NCI-H2107 (cell line): Measurements from ENCODE around the gene TSSK3.
"Not testable (repeated sequence)": the region's sequence is repeated elsewhere in the genome, so short reads cannot be mapped to it uniquely, and the experiment has no call there.

Source experiments
- DNase-seq: peaks from one replicate; lab custom pipeline; 2025; lab: John Stamatoyannopoulos, UW

TSSK3 gene

DNA sequence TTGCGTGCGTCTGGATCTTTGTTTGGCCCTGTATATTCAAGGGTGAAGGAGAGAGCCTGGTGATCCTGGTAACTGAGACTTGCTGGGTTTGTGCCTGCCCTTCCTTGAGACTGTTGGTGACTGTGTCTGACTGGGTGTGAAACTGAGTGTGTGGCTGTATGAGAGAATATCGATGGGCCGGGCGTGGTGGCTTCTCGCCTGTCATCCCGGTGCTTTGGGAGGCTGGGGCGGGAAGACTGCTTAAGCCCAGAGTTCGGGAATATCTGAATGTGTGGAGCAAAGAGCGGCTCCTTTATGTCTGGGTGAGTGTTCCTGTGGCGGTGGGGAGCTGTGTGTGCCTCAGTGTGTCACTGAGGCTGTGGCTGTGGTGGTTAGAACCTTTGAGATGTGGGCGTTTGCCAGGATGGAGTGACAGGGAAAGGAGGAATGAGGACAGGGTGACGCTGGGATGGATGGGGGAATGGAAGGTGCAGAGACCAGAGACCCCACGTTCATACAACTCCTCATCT lies 23.6 kb upstream of the TSSK3 start:
- DNase-seq: no peak

DNA sequence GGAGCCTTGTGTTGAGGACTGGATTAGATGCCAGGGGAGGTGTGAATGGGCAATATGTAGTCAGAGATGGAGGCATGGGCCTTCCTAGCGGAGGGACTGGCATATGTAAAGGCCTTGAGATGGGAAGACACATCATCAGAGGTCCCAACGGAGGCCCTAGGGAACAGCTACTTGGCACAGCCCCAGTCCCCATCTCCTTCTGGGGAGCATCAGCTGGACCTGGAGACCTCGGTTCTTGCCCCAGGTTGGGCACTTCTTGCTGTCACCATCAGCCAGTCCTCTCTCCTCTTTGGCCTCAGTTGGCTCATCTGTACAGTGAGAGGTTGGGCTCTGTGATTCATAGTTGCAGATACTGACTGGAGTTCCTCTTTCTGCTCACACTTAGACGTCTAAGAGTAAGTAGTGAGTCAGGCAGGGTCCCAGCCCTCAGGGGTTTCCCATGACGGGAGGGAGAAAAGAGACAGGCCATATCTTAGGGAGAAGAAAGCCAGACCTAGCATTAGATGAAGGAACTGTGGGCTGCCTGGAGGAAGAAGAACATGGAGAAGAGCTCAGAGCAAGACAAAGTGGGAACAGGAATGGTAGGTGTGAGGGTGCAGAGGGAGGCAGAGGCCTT lies 22.9 kb upstream of the TSSK3 start:
- no peak for DNase-seq

DNA sequence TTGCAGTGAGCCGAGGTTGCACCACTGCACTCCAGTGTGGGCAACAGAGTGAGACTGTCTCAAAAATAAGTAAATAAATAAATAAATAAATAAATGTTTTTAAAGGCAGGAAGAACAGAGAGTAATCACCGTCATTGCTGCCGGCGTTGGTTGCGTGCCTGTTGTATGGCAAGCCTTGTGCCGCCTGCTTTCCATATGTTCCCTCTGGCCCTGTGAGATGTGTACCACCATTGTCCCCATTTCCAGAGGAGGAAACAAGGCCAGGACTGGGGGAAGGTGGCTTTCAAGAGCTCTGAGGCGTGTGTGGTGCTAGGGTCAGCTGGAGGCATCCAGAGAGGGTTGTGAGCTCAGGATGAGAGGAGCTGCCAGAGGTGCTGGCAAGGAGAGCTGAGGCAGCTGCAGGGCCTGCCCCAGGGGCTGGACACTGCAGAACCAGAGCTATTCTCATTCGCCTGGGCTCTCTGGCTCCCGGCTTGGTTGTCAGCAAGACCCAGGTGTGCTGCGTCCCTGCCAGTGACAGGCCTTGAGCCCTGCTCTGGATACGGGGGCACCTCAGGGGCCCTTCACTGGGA lies 21.1 kb upstream of the TSSK3 start:
- DNase-seq: no peak

DNA sequence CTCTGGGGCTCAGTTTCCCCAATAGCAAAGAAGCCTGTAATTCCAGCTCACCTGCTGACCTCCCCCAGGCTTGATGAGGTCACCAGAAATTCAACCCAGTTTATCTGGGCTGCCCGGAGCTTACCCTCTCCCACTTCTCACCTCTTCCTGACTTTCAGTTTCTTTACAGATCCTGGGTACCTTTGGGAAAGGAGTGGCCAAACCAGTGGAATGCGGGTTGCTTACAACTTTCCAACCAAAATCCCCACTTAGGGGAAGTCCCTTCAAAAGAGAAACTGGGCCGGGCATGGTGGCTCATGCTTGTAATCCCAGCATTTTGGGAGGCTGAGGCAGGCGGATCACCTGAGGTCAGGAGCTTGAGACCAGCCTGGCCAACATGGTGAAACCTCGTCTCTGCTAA lies 20.4 kb upstream of the TSSK3 start:
- DNase-seq: no peak

DNA sequence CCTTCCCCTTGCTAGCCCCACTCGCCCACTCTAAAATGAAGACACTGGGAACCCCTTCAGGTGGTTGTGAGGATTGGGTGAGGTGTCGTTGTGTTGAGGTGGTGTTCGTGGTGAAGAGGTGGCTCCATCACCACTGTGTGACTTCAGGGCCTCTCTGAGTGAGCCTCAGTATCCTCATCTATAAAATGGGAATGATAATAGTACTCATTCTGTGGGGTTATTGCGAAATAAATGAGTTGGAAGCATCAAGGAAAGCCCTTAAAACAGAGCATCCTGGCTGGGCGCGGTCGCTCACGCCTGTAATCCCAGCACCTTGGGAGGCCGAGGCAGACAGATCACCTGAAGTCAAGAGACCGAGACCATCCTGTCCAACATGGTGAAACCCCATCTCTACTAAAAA lies 19.6 kb upstream of the TSSK3 start:
- no peak for DNase-seq

DNA sequence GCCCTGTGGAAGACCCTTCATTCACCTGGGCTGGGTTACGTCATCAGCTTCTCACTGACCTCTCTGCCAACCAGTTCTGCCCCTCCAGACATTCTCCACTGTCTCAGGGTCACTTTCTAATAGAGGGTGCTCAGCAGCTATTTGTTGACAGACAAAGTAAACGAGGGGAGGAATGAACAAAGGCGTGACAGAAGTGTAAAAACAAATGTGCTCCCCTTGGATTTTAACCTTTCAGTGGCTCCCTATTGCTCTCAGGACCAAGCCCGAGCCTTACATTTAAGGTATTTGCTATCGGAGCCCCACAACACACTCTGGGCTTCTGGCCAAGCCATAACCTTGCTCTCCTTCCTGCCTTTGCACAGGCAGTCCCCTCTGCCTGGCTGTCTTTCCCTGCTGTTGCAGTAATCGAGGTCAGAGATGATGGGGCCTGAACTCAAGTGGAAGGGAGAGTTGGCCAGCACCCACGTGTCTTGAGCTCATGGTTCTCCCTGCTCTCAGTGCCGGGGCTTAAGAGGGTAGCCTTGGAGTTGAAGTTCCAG lies 17.0 kb upstream of the TSSK3 start:
- DNase-seq: no peak

DNA sequence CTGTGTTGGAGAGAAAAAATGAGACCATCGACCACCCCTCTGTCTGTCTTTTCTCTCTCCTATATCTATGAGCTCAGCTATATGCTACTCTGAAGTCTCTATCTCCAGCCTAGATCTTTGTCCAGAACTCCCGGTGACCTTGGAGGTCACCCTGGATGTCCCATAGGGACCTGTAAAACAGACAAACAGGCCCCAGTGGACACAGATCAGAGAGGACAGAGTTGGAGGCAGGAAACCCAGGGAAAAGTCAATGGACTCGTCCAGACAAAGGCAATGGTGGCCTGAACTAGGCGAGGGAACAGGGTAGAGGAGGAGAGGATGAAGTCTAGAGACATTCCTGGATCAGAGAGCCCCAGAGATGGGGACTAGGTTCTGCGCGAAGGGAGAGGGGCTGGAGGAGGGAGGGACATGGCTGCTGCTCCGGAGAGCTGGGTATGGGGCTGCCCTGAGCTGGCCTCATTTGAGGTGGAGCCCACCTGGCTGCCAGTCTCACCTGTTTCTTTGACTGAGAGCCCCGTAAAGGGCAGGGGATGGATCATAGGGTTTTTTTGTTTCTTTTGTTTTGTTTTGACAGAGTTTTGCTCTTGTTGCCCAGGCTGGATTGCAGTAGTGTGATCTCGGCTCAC lies 15.7 kb upstream of the TSSK3 start:
- DNase-seq: no peak

DNA sequence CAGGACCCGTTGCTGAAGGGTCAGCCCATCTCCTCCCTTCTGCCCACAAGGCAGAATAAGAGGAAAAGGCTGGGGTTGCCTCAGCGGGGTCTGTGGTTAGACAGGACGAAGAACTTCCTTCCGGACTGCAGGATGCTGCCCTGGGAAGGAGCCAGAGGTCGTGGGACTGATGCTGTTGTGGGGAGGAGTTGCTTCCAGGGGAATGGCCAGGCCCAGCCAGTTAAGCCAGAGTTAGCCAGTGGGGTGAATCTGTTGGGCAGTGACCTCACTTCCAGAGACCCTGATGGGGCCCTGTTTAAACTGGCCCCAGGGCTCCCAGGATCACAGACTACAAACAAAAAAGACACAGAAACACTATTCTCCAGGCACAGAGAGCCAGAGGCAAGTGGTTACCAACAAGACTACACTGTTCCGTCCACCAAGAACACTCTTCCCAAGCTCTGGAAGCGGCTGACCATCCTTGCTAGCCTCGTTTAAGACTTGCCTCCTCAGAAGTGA lies 13.1 kb upstream of the TSSK3 start:
- no peak for DNase-seq

DNA sequence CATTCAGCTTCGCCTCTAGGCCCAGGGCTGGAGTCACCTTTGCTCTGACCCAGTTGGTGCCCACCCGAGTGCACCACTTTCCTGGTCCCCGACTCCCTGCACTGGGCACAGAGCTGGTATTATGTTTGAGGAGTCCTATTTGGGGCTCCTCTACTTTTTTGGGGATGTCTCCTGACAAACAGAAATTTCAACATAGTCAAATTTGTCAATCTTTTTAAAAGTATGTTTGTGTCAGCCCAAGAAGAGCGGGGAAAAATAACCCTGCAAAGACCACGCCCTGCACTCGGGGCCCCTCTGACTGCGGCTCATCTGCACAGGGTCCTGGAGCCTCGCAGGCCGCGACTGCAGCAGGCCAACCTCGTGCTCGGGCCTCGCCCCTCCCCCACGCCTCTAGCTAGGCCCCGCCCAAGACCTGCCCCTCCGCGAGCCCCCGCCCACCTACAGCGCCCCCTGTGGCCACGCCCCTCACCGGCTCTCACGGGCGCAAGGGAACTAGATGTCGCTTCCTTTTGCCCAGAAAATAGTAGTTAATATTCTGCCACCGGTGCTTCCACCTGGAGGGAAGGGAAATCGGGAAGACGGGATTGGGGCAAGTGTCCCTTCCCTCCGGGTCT lies 11.4 kb upstream of the TSSK3 start:
- peak; percentile 85 for DNase-seq

DNA sequence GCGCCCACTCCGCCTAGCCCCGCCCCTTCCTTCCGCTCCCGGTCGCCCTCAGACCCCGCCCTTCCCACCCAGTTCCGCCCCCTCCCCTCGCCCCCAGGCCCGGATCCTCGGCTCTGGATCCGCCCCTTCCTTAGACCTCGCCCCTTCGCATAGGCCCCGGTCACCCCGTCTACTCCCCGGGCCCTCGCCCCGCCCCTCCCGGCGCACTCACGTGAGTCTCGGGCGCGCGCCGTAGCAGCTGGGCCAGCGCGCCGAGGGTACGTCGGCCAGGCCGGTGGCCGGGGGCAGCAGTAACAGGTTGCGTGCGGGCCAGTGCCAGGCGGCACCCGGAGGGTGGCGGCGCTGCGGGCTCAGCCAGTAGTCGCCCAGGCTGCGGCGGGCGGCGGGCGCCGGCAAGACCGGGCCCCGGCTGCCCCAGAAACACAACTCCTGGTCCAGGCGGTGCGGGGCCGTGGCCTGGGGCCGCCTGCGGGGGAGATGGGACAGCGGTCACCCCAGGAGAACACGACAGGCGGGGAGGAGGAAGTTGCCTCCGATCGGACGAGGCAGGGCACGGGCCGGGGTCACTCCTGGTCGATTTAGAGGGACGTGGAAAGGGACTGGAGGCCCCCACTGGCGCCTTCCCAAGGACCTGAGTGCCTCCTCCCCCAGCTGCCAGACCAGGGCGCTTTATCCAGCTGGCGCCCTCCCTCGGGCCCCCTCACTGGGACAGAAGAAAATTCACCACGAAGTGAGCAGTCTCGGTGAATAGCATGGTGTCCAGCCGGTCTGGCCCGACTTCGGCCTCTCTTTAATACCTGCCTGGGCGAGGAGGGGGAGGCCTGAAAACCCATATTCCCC lies 10.7 kb upstream of the TSSK3 start:
- DNase-seq: peak; percentile 95

DNA sequence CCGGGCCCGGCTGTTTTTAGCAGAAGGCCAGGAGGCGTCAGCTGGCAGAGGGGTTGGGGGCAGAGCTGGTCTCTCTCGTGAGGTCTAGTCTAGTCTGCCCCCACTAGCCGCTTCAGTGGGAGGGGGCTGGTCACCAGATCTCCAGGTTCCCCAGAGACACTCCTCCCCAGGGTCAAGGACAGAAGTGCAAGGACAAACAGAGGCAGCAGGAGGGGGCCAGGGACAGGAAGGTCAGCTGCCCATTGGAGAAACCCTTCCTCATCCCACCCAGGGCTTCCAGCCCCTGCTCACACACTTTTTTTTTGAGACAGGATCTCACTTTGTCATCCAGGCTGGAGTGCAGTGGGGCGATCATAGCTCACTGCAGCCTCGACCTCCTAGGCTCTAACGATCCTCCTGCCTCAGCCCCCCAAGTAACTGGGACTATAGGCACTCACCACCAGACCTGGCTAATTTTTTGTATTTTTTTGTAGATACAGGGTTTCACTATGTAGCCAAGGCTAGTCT lies 10.0 kb upstream of the TSSK3 start:
- no peak for DNase-seq

DNA sequence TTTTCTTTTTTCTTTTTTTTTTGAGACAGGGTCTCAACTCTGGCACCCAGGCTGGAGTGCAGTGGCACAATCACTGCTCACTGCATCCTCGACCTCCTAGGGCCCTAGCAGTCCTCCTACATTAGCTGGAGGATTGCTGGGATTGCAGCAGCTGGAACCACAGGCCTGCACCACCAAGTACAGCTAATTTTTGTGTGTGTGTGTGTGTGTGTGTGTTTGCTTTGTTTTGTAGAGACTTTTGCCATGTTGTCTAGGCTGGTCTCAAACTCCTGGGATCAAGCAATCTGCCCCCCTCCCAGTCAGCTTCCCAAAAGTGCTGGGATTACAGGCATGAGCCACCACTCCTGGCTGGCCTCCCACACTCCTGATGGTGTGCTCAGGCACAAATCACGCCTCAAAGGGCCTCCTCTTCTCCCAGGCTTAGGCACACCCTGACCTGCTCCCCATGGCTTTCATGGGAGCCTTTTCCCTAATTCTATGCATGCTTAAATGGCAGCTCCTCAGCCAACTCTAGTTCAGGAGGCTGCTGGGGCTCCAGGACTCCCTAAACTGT lies 9.4 kb upstream of the TSSK3 start:
- no peak for DNase-seq

DNA sequence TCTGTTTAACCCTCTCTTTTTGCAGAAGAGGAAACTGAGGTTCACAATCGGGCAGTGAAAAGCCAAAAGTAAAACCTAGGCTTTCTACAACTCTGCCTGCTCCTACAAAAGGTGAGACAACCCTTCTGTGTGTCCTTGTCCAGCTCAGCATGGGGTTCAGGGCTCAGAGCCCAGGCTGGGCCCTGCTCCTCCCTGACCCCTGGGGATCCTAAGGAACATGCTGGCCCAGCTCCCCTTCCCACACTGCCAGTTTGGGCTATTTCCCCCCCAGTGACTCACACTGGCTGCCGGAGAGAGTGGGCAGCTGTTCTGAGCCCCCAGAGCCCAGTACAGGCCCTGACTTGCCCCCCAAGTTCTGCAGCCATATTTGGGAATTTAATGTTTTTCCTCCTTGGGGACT lies 8.9 kb upstream of the TSSK3 start:
- DNase-seq: no peak

DNA sequence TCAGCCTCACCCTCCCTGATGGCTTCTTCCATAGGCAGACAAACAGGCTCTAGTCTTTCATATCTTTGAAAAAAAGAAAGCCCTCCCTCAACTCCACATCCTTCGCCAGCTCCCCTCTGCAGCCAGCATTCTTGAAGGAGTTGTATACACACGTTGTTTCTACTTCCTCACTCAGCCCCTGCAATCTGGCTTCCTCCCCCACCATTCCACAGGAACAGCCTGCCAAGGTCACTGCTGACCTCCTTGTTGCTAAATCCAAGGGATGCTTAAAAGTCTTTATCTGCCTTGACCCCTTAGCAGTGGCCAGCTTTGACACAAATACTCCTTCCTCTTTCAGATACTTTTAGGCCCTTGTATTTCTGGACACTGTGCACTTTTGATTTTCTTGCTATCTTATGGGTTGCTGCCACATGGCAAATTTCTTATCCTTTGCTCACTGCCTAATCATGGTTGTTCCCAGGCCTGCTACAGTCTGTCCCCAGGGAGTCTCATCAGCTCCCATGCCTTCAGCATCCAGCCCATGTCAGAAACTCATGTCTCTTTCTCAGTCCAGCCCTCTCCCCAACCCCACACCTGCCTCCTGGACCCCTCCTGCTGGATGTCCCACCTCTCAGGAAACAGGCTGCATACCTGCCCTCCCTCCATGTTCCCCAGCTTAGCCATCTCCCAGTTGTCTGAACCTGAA lies 8.3 kb upstream of the TSSK3 start:
- no peak for DNase-seq

DNA sequence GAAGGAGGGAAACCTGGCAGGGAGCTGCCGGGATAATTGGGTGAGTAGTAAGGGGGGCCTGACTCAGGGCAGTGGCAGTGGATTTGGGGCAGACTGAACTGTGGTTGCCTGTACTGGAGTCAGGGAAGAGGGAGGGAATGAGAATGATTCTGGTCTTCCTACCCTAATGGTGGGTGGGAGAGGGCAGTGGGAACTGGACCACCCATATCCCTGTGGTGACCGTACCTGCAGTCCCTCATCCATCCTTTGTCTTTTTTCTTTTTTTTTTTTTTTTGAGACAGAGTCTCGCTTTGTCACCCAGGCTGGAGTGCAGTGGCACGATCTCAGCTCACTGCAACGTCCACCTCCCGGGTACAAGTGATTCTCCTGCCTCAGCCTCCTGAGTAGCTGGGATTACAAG lies 6.6 kb upstream of the TSSK3 start:
- DNase-seq: not testable (repeated sequence)

DNA sequence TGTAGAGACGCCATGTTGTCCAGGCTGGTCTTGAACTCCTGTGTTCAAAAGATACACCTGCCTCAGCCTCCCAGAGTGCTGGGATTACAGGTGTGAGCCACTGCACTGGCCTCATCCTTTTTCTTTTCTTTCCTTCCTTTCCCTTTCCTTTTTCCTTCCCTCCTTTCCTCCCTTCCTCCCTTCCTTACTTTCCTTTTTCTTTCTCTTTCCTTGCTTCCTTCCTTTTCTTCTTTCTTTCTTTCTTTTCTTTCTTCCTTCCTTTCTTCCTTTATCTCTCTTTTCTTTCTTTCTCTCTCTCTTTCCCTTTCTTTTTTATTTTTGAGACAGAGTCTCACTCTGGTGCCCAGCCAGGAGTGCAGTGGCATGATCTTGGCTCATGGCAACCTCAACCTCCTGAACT lies 5.9 kb upstream of the TSSK3 start:
- no peak for DNase-seq

DNA sequence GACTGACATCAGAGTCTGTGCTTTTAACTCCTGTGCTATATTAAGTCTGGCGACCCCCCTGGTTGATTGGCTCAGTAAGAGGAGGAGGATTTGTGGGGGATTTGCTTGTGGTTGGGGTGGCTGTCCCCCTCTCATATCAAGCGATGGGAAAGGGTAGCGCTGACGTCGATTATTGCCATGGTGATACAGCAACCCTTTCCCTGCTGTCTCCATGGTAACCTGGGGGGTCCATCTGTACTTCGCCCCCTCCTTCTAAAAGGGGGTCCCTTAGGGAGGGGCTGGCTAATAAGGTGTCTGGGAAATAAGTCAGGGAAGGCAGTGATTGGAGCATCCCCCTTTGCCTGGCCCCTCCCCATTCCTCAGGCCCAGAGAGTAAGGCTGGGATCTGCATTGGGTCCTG lies 4.7 kb upstream of the TSSK3 start:
- no peak for DNase-seq

DNA sequence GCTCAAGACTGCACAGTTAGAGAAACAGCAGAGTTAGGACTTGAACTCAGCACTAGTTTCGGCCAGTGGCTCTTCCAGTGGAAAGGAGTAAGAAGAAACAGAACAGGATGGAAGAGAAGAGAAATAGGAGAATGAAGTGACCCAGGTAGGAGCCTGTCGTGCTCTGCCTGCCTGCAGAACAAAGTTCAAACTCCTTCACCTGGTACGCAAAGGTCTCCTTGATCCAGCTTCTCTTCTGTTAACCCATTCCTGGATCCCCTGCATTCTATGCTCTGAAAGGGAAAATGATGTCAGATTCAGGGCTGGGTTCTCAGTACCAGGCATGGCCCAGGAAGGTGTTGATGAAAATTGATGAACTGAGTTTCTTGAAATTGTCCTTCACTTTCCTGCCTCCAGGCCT lies 3.9 kb upstream of the TSSK3 start:
- DNase-seq: no peak

DNA sequence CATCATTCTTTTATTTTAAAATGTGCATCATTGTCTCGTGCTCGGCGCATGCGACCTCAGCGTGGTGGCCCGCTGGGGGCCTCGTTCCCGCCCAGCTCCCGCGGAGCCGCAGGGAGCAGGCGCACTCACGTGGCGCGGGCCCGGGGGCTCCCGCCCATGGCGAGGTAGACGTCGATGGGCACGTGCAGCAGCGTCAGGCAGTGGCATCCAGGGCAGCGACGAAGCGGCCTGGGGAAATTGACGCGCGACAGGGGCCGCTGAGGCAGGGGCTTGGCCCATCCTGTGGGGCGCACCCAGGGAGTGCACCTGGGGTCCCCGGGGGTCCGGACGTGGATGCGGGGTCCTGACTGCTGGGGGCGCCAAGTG lies 1.0 kb upstream of the TSSK3 start:
- DNase-seq: no peak

DNA sequence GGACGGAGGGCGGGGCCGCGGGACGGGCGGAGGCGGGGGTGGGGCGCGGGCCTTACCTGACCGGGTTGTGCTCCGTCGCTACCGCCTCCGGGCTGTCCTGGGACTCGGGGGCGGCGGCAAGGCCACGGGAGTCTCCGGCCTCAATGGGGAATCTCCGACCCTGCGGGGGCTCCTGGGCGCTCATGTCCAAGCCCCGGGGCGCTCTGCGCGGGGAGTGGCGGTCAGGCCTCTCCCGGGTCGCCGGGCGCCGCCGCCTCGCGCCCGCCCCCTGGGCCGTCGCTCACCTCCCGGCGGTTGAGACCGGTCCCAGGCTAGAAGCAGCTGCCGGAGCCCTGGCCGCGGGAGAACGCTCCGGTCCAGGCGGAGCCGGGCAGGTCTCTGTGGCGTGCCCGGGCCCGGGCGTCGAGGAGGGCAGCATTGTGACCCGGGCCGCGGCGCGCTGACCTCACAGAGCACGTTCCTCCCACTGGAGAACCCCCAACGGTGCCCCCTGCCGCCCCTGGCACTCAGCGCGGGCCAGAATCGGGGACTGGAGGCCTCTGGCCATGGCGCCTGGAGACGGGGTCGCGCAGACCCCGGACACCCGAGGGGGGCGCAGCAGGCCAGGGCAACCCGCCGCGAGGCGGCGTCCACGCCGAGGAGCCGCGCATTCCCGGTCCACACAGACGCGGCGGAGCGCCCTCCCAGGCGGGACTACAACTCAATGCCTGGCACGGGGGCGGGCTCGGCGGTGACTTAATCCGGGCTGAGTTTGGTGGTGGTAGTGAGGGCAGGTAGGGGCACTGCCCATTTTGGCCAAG lies 465 bp upstream of the TSSK3 start:
- no peak for DNase-seq
